Calu3 (cell line): ENCODE data around the gene SEC16A. TPM values are rescaled to one million over a fixed set of nuclear protein-coding genes. Genes with fewer than 3 reads are reported as not detected.

ENCODE experiments used
- BruUV-seq: library from RNA; stranded (reverse); fragments of 400-500 nt; replicated peaks from 2 replicates; lab custom pipeline; 2021; lab: Mats Ljungman, UMichigan
- CTCF ChIA-PET: fragments of 300-600 bp; sonication (Branson Sonifier 250); formaldehyde crosslinking; loops from one replicate; lab custom pipeline; 2022; ENCODE audit warnings: antibody characterized with exemption; lab: Charles Lee
- DNase-seq: peaks from one replicate; pipeline ENCODE4 v3.0.0; 2022
- H3K27ac Mint-ChIP-seq: one replicate; pipeline ENCODE4 v1.8.0; 2022; ENCODE audit warnings: mixed read lengths; ENCODE audit not compliant: unreplicated experiment
- H3K27me3 Mint-ChIP-seq: one replicate; pipeline ENCODE4 v1.8.0; 2022; ENCODE audit warnings: mixed read lengths; ENCODE audit not compliant: unreplicated experiment
- H3K36me3 Mint-ChIP-seq: one replicate; pipeline ENCODE4 v1.8.0; 2022; ENCODE audit warnings: mild to moderate bottlenecking, moderate library complexity, mixed read lengths; ENCODE audit not compliant: insufficient read depth, unreplicated experiment
- H3K4me1 Mint-ChIP-seq: one replicate; pipeline ENCODE4 v1.8.0; 2022; ENCODE audit warnings: mild to moderate bottlenecking, low read depth, mixed read lengths; ENCODE audit not compliant: unreplicated experiment
- H3K4me3 Mint-ChIP-seq: one replicate; pipeline ENCODE4 v1.8.0; 2022; ENCODE audit warnings: mild to moderate bottlenecking, low read depth, moderate library complexity, mixed read lengths; ENCODE audit not compliant: unreplicated experiment
- H3K9me3 Mint-ChIP-seq: one replicate; pipeline ENCODE4 v1.8.0; 2022; ENCODE audit warnings: low read depth, mixed read lengths; ENCODE audit not compliant: unreplicated experiment
- CTCF ChIP-seq: fragments of 200-600 bp; IDR thresholded peaks from one replicate; pipeline ENCODE4 v1.8.0; 2022; ENCODE audit warnings: antibody characterized with exemption; ENCODE audit not compliant: unreplicated experiment
- intact Hi-C: fragments of 100-400 bp; cut with micrococcal nuclease; formaldehyde crosslinking; loops from one replicate; pipeline ENCODE4 v1.10.0; 2022; ENCODE audit not compliant: unreplicated experiment
- total RNA-seq: library from RNA; stranded (reverse); gene quantifications from 2 replicates; pipeline ENCODE4 v1.2.3, GENCODE V29; 2022

Gene SEC16A
- total RNA-seq, 1 experiment from 2014 or later = 48.9 TPM

- no peak overlapping the region for H3K4me3 Mint-ChIP-seq
- intact Hi-C loops = no loop called here
- peaks cover 8% of the 10 kb centered on the region for H3K36me3 Mint-ChIP-seq
- no peaks in the 10 kb centered on the region for H3K27me3 Mint-ChIP-seq
- CTCF ChIA-PET = no interaction called here
- no peaks in the 10 kb centered on the region for H3K9me3 Mint-ChIP-seq
- no peak for DNase-seq
- no TSS peak for BruUV-seq
- H3K4me1 Mint-ChIP-seq = no peaks in the 10 kb centered on the region
- H3K27ac Mint-ChIP-seq = no peak overlapping the region
- no peak for TF ChIP-seq CTCF
These were observed 27.7 kb upstream of the SEC16A start for GRCh38 chr9:136510561-136510960.

GRCh38 chr9:136509549-136509948, 26.7 kb upstream of the SEC16A start:
- Mint-ChIP-seq H3K9me3 (no peaks in the 10 kb centered on the region), H3K4me1 (no peaks in the 10 kb centered on the region), H3K36me3 (peaks cover 8% of the 10 kb centered on the region), H3K4me3 (no peak overlapping the region), H3K27ac (no peak overlapping the region), H3K27me3 (no peaks in the 10 kb centered on the region)
- intact Hi-C loops = no loop called here
- DNase-seq = no peak
- CTCF ChIA-PET = no interaction called here
- BruUV-seq = no TSS peak
- no peak for TF ChIP-seq CTCF

- H3K27ac Mint-ChIP-seq = no peak overlapping the region
- intact Hi-C loops = no loop called here
- peaks cover 8% of the 10 kb centered on the region for H3K36me3 Mint-ChIP-seq
- H3K9me3 Mint-ChIP-seq = no peaks in the 10 kb centered on the region
- no peak for TF ChIP-seq CTCF
- no TSS peak for BruUV-seq
- DNase-seq = no peak
- H3K4me1 Mint-ChIP-seq = no peaks in the 10 kb centered on the region
- no peaks in the 10 kb centered on the region for H3K27me3 Mint-ChIP-seq
- CTCF ChIA-PET = no interaction called here
- no peak overlapping the region for H3K4me3 Mint-ChIP-seq
These were observed 26.1 kb upstream of the SEC16A start for GRCh38 chr9:136508729-136509500.

- CTCF ChIA-PET = no interaction called here
- no peak overlapping the region for H3K27ac Mint-ChIP-seq
- BruUV-seq = no TSS peak
These were observed 25.1 kb upstream of the SEC16A start for GRCh38 chr9:136507992-136508375.

More at GRCh38 chr9:136507992-136508375, 25.1 kb upstream of the SEC16A start:
- TF ChIP-seq CTCF = no peak
- Mint-ChIP-seq H3K9me3 (no peaks in the 10 kb centered on the region), H3K27me3 (no peaks in the 10 kb centered on the region), H3K36me3 (peaks cover 8% of the 10 kb centered on the region), H3K4me3 (no peak overlapping the region), H3K4me1 (no peaks in the 10 kb centered on the region)
- DNase-seq = no peak
- intact Hi-C loops = no loop called here
